ENCODE data around the gene FXYD2. TPM values are rescaled to one million over a fixed set of nuclear protein-coding genes. Genes with fewer than 3 reads are reported as not detected.

FXYD2 gene
- total and polyA plus RNA-seq, 2 donors (not counting 3 experiments of a cell fraction or from before 2014, with no cell fraction given), result 0.99 to 1.8 TPM

- Histone ChIP-seq H3K4me1 (ENCODE audit: control insufficient read depth, extremely low read depth, insufficient read depth, low read length) (no peaks in the 10 kb centered on the region), H3K27me3 (ENCODE audit: control insufficient read depth in 2 of 2, insufficient read depth in 2 of 2, low read length in 2 of 2) (peaks cover 3 to 12% of the 10 kb centered on the region in 2 experiments), H3K9me1 (replicated peaks; ENCODE audit: control insufficient read depth, extremely low read depth, insufficient read depth, low read length) (no peaks in the 10 kb centered on the region), H3K27ac (ENCODE audit: insufficient read depth, low read depth, low read length) (no peak overlapping the region), H3K4me2 (ENCODE audit: insufficient read depth, low read length) (no peak overlapping the region), H3K79me2 (ENCODE audit: control insufficient read depth, insufficient read depth, low read length) (no peaks in the 10 kb centered on the region), H3K36me3 (ENCODE audit: control insufficient read depth in 2 of 2, extremely low read depth in 1 of 2, insufficient read depth in 2 of 2, low read length in 2 of 2) (no peaks in the 10 kb centered on the region), H2AFZ (ENCODE audit: low read depth, low read length) (no peak overlapping the region), H3K9ac (replicated peaks; ENCODE audit: extremely low read depth, insufficient read depth, low read length) (no peak overlapping the region), H3K4me3 (replicated peaks in 1 of 3; ENCODE audit: insufficient read depth in 1 of 3, low read depth in 1 of 3, low read length in 3 of 3) (no peak overlapping the region), H4K20me1 (replicated peaks; ENCODE audit: control insufficient read depth, extremely low read depth, insufficient read depth, low read length) (no peaks in the 10 kb centered on the region), H3K9me3 (replicated peaks; ENCODE audit: control insufficient read depth, insufficient read depth, low read length) (no peaks in the 10 kb centered on the region)
- POLR2A ChIA-PET, result no interaction called here
- intact Hi-C loops (cut with micrococcal nuclease), result no loop called here
- no TSS peak for BruUV-seq (replicated peaks)
- CTCF ChIA-PET, result interaction anchor here (1.8 kb wide), 1 partner anchor 91 kb away, joined by 8 read pairs; no protein-coding TSS in a partner anchor
- FAIRE-seq (no peak), DNase-seq (ENCODE audit: low read depth, low spot score) (no peak)
- dilution Hi-C loops (cut with MboI; ENCODE audit: extremely low pct_ligation_motif_present, low sequenced_read_pairs), result no loop called here
- TF ChIP-seq MAX (IDR thresholded peaks at IDR 0.05; ENCODE audit: insufficient read depth, insufficient read length) (no peak), POLR2AphosphoS5 (IDR thresholded peaks at IDR 0.05; ENCODE audit: insufficient read depth, low read depth, low read length) (no peak), POLR2A (IDR thresholded peaks at IDR 0.05; ENCODE audit: low read depth, low read length) (no peak), JUN (IDR thresholded peaks at IDR 0.05; ENCODE audit: borderline replicate concordance, insufficient read depth, insufficient read length, low read depth) (no peak), EZH2 (IDR thresholded peaks at IDR 0.05; ENCODE audit: borderline replicate concordance, low read depth, low read length, severe bottlenecking) (no peak), FOS (IDR thresholded peaks at IDR 0.05; ENCODE audit: borderline replicate concordance, insufficient read depth, low read length) (no peak), MYC (IDR thresholded peaks at IDR 0.05; ENCODE audit: low read depth, low read length) (no peak), GATA2 (IDR thresholded peaks at IDR 0.05; ENCODE audit: insufficient read depth, insufficient read length, low read depth, low read length) (no peak), CTCF (IDR thresholded peaks at IDR 0.05; ENCODE audit: extremely low read depth in 1 of 2, insufficient read depth in 1 of 2, low read depth in 1 of 2, low read length in 2 of 2) (no peak)
Measured at GRCh38 chr11:117855912-117856651, 31.5 kb upstream of the FXYD2 start.

Data from endothelial cell of umbilical vein (primary cell).